Stimulated activated CD8-positive, alpha-beta memory T cell treated with anti-CD3 and anti-CD28 coated beads, Interleukin-7, amount 100 ng/mL, for 1 hour (primary cell): ENCODE data around the gene GAPVD1.
"Not testable (repeated sequence)": the region's sequence is repeated elsewhere in the genome, so short reads cannot be mapped to it uniquely, and the experiment has no call there.

ENCODE experiments used
- DNase-seq, 2 donors: peaks; one replicate each; pipeline ENCODE4 v3.0.0-alpha.2; 2020; ENCODE audit warnings: low read depth in 2 of 2

The GAPVD1 gene

DNA sequence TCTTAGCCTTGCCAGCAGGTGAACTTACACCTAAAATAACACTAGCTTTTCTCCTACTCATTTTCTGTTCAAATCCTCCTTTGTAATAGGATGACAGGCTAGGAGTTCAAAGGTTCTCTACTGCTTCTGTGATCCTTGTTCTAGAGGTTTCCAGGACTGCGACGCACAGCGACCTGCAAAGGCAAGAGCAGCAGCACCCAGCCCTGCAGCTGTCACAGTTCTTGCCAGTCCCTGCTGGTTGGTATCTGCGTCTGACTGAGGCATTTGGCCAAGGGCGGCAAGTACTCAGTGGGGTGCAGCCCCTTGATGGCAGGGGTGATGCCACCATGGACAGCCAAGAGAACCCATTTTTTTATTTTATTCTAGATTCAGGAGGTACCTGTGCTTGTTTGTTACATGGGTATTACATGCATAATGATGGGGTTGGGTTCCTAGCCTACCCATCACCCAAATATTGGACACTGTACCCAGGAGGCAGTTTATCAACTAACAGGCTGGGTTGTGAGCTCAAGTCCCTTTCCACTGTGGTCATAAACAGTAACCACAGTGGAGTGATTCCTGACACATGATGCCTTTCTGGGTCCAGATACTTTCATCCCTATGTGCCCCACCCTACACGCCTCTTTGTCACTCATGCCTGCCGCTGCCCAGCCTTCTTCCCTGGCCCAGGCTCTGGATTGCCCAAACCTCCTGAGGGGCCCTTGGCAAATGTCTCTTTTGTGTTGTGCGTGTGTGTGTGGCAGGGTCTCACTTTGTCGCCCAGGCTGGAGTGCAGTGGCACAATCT is 111.0 kb downstream of the GAPVD1 start:
- no peak for DNase-seq

DNA sequence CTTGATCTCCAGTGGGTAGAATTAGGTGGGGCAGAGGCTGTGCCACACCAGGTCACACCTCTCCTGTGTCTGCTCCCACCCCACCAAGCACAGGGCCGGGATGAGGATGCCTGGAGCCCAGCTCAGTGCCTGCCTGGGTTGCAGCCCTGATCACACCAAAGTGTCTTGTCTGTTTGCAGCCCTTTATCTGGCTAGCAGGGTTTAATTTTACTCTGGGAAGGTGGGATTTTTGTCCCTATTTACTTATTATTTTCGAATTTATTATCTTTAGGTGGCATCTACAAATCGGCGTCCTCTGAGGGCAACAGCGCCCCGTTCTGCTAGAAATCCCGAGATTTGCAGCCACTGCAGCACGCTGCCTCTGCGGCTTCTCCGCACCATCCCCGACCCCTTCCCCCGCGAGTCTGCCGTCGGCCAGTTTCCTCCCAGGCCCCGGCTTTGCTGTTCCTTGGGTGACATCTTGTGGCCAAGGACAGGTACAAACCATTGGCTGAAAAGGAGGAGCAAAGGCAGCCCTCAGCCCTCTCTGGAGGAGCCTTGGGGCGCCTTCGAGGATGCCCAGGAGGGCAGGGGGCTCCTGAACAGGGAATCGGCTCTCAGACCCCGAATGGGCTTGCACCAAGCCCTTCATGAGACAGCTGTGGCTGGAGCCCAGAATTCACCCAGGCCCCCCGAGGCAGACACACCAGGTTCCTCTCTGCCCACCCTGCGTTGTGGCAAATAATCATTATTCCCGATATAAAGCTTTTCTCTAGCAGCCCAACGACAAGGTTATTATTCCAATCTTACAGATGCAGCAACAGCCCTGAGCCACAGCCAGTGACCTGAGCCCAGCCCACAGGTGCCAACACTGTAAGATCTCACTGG is 113.0 kb downstream of the GAPVD1 start:
- peak; percentile 10 to 14 for DNase-seq

- DNase-seq: no peak
Observed at GRCh38 chr9:125375820-125376219, 114.2 kb downstream of the GAPVD1 start.

DNA sequence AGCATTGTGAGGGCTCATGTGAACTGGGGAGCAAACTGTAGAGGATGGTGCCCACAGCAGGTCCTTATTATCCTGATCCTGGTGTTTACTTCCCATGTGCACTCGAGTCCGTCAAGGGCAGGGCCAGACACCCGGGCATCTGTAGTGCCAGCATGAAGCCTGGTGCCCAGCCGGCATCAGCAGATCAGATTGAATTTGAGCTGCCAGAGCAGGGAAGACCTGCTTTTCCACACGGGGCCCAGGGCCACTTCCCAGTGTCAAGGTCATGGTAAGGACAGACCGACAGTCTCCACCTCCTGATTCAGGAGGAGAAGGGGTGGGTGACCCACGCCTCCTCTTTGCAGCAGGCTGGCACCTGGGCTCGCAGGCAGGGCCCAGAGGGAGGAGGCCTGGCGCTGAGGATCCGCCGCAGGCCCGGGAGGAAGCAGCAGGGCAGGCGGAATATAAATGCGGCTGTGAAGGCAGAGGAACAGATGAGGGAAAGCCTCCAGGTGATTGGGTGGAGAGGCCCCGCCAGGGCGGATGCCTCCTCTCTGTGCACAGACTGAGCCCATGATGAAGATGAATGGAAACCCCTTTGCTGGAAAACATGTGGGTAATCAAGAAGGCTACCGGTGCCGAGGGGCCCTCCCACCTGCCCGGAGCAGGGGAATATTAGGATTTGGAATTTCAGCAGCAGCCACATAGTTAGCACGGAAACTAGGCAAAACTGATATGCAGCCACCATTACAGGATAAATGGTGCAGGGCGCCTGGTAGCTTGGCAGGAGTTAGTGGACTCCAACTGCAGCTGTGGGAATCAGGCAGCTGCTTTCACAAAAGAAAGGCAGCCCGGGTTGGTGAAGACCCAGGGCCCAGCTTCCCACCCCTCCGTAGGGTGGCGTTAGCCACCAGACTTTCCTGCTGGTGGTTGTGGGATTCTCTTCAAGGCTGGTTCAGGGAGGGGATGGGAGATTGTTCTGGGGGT is 114.9 kb downstream of the GAPVD1 start:
- no peak for DNase-seq

GRCh38 chr9:125377584-125378250 is 116.1 kb downstream of the GAPVD1 start:
- DNase-seq: no peak

GRCh38 chr9:125378778-125379177 is 117.2 kb downstream of the GAPVD1 start:
- no peak for DNase-seq

DNA sequence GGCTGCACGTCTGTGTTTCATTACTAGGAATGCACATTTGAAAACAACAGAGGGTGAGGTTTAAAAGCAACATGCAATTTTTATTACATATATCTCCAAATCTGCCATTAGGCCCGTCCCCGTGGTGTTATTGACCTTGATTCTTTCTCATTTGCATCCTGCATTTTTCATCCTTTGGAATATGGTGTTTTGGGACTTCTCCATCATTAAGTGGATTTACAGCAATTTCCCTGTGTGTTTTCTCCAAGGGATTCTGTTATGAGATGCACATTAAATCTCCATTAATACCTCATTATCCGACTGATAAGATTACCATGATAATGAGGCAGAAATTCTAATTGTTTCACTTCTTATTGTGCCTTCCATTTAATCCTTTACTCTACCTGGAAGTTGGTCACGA is 117.6 kb downstream of the GAPVD1 start:
- DNase-seq: no peak

DNA sequence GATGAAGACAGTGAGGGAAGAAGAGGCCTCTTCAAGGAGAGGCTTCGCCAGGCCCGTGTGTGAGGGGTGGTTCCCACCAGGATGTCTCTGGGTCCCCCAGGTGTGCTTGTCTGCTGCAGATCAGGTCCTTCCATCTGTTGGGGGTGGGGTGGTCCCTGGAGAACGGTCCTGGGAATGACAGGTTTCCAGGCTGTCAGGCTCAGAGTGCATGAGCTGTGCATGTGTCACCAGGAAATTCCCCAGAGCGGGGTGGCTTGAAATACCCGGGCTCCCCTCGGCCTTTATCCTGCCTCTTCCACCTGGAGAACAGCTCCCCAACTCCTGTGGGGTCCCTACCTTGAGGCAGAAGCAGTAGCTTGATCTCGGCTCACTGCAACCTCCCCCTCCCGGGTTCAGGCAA is 118.8 kb downstream of the GAPVD1 start:
- DNase-seq: no peak

GRCh38 chr9:125387861-125388524 is 126.4 kb downstream of the GAPVD1 start:
- DNase-seq: no peak

DNA sequence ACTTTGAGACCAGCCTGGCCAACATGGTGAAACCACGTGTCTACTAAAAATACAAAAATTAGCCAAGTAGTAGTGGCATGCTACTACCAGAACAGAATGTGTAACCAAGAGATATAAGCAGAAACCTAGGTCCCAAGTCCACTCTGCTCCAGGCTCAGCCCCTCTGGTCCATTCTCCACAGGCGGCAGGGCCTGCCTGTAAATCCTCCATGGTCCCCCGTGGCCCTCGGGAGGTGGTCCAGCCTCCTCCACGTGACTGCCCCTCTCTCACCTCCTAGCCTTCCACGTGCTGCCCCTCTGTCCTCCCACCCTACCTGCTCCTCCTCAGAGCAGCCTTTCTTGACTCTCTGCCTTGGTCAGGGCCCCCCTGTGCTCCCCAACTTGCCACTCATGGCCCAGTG is 127.4 kb downstream of the GAPVD1 start:
- no peak for DNase-seq

DNA sequence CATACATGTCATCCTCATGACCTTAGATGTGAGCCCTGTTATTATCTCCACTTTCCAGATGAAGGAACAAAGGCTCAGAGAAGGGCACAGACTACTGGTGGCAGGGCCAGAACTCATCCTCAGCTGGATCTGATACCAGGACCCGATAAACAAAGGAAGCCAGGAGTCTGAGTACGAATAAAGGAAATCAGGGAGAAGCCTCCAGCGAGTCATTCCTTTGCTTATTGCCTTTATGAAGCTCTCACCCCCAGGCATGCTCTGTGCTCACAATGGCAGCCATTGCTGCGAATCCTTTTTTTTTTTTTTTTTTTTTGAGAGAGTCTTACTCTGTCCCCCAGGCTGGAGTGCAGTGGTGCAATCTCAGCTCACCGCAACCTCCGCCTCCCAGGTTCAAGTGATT is 130.1 kb downstream of the GAPVD1 start:
- no peak for DNase-seq

GRCh38 chr9:125393426-125393825 is 131.8 kb downstream of the GAPVD1 start:
- DNase-seq: no peak

DNA sequence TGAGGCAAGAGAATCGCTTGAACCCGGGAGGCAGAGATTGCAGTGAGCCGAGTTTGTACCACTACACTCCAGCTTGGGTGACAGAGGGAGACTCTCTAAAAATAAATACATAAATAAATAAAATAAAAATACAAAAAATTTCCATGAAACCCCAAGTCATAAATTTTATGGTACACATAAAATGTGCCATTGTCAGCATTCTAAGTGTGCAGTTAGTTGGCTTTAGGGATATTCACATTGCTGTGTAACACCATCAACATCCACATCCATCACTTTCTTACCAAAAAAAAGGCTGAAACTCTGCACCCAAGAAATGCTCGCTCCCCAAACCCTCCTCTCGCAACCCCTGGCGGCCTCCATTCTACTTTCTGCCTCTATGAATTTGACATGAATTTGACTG is 135.2 kb downstream of the GAPVD1 start:
- no peak for DNase-seq

GRCh38 chr9:125397736-125398135 is 136.1 kb downstream of the GAPVD1 start:
- no peak for DNase-seq

DNA sequence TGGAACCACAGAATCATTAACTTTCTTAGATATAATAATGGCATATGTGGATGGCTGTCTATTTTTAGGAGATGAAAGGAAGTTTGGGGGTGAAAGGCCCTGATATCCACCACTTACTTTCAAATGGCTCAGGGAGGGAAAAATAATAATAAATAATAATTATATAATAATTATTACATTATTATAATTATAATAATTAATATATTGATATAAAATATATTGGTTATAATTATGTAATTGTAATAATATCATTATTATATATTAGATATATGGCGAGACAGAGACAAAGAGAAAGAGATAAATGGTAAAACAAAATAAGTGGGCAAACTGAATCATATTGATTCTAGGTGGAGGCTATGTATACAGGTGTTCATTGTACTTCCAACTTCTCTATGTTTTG is 136.6 kb downstream of the GAPVD1 start:
- DNase-seq: no peak

GRCh38 chr9:125399165-125399564 is 137.5 kb downstream of the GAPVD1 start:
- DNase-seq: no peak

GRCh38 chr9:125399666-125400065 is 138.0 kb downstream of the GAPVD1 start:
- no peak for DNase-seq

GRCh38 chr9:125400232-125400631 is 138.6 kb downstream of the GAPVD1 start:
- DNase-seq: not testable (repeated sequence)

GRCh38 chr9:125400725-125401716 is 139.4 kb downstream of the GAPVD1 start:
- no peak for DNase-seq
